WERI-Rb-1 (cell line): ENCODE results near the gene PFKL.
A peak's percentile ranks its signal among the peaks of the same experiment; 100 is the strongest.

Experiments
- DNase-seq: peaks from one replicate; pipeline ENCODE4 v3.0.0-alpha.2; 2020
- H3K27ac ChIP-seq: fragments of 250-450 bp; sonication (Bioruptor Pico); 2 replicates; pipeline ENCODE4 v1.5.1; 2020; ENCODE audit warnings: mild to moderate bottlenecking, moderate library complexity
- H3K27me3 ChIP-seq: fragments of 250-450 bp; sonication (Bioruptor Pico); 2 replicates; pipeline ENCODE4 v1.5.1; 2021; ENCODE audit warnings: mild to moderate bottlenecking, low read depth, moderate library complexity; ENCODE audit not compliant: insufficient read depth, severe bottlenecking
- H3K36me3 ChIP-seq: fragments of 250-450 bp; sonication (Bioruptor Pico); 2 replicates; pipeline ENCODE4 v1.5.1; 2020; ENCODE audit warnings: mild to moderate bottlenecking, moderate library complexity
- H3K4me3 ChIP-seq: 2 replicates; pipeline ENCODE4 v1.5.1; 2011; ENCODE audit warnings: low read depth, mild to moderate bottlenecking, control low read depth, low read length
- H3K9me3 ChIP-seq: fragments of 250-450 bp; sonication (Bioruptor Pico); 2 replicates; pipeline ENCODE4 v1.5.1; 2021; ENCODE audit warnings: mild to moderate bottlenecking, moderate library complexity; ENCODE audit not compliant: severe bottlenecking
- CTCF ChIP-seq: IDR thresholded peaks from 2 replicates; pipeline ENCODE4 v1.5.1; 2011; ENCODE audit warnings: low read depth, mild to moderate bottlenecking, control low read depth, inconsistent platforms, low read length

PFKL gene

GRCh38 chr21:44295163-44295573 lies 4.7 kb upstream of the PFKL start:
- Histone ChIP-seq H3K36me3 (no peaks in the 10 kb centered on the region), H3K27me3 (no peaks in the 10 kb centered on the region), H3K9me3 (no peaks in the 10 kb centered on the region), H3K27ac (no peak overlapping the region), H3K4me3 (no peak overlapping the region)
- TF ChIP-seq CTCF: no peak
- DNase-seq: no peak

GRCh38 chr21:44295646-44296045 lies 4.2 kb upstream of the PFKL start:
- Histone ChIP-seq H3K9me3 (no peaks in the 10 kb centered on the region), H3K4me3 (no peak overlapping the region), H3K27me3 (no peaks in the 10 kb centered on the region), H3K36me3 (no peaks in the 10 kb centered on the region), H3K27ac (no peak overlapping the region; the same call in 1 of the 2 replicates)
- no peak for TF ChIP-seq CTCF
- no peak for DNase-seq

GRCh38 chr21:44296103-44296519 lies 3.7 kb upstream of the PFKL start:
- H3K27ac ChIP-seq: no peak overlapping the region; the same call in 1 of the 2 replicates
- H3K27me3 ChIP-seq: no peaks in the 10 kb centered on the region
- H3K9me3 ChIP-seq: no peaks in the 10 kb centered on the region
- TF ChIP-seq CTCF: no peak
- H3K36me3 ChIP-seq: no peaks in the 10 kb centered on the region
- H3K4me3 ChIP-seq: no peak overlapping the region
- DNase-seq: no peak

- H3K9me3 ChIP-seq: no peaks in the 10 kb centered on the region
- no peak overlapping the region for H3K27ac ChIP-seq
- no peak overlapping the region for H3K4me3 ChIP-seq
These were observed 2.9 kb upstream of the PFKL start for GRCh38 chr21:44296916-44297315.

GRCh38 chr21:44297525-44298290 lies 2.1 kb upstream of the PFKL start:
- Histone ChIP-seq H3K27ac (no peak overlapping the region), H3K9me3 (no peaks in the 10 kb centered on the region), H3K27me3 (no peaks in the 10 kb centered on the region), H3K36me3 (no peaks in the 10 kb centered on the region), H3K4me3 (no peak overlapping the region)
- peak; percentile 96 for TF ChIP-seq CTCF
- peak; percentile 94 for DNase-seq

More at GRCh38 chr21:44296916-44297315, 2.9 kb upstream of the PFKL start:
- no peaks in the 10 kb centered on the region for H3K36me3 ChIP-seq
- DNase-seq: no peak
- no peaks in the 10 kb centered on the region for H3K27me3 ChIP-seq
- TF ChIP-seq CTCF: no peak

GRCh38 chr21:44298301-44298700 lies 1.6 kb upstream of the PFKL start:
- no peaks in the 10 kb centered on the region for H3K9me3 ChIP-seq
- H3K4me3 ChIP-seq: no peak overlapping the region
- no peak overlapping the region for H3K27ac ChIP-seq

More at GRCh38 chr21:44298301-44298700, 1.6 kb upstream of the PFKL start:
- H3K36me3 ChIP-seq: no peaks in the 10 kb centered on the region
- no peak for DNase-seq
- 0 out of 2 replicates have a peak, but pooled peaks have one; percentile 11 for TF ChIP-seq CTCF
- H3K27me3 ChIP-seq: no peaks in the 10 kb centered on the region
